HCT116 (cell line): Measurements from ENCODE around the gene LHPP. TPM values are rescaled to one million over a fixed set of nuclear protein-coding genes. Genes with fewer than 3 reads are reported as not detected.
A peak's percentile ranks its signal among the peaks of the same experiment; 100 is the strongest.

ENCODE experiments used
- ATAC-seq: fragments of 200-7000 bp; cut with Tn5 transposase; 2 replicates; pipeline ENCODE4 v1.9.1; 2020; ENCODE audit warnings: mild to moderate bottlenecking, moderate library complexity
- BruUV-seq: library from RNA; stranded (reverse); fragments of 400-500 nt; replicated peaks from 2 replicates; lab custom pipeline; 2021; lab: Mats Ljungman, UMichigan
- CTCF ChIA-PET: fragments of 300-600 bp; sonication (Branson Sonifier 250); formaldehyde crosslinking; loops from one replicate; lab custom pipeline; 2021; ENCODE audit warnings: antibody characterized with exemption; lab: Charles Lee
- POLR2A ChIA-PET: fragments of 300-600, 350-600 bp; sonication (Branson Sonifier 250); formaldehyde crosslinking; loops from one replicate; lab custom pipeline; 2021; ENCODE audit warnings: antibody characterized with exemption; lab: Charles Lee
- RAD21 ChIA-PET, 2 experiments: fragments of 300-600 bp; sonication (Branson Sonifier 250); formaldehyde crosslinking; loops; one replicate each; lab custom pipeline; 2023; ENCODE audit warnings: low total read pairs in 2 of 2; ENCODE audit not compliant: uncharacterized antibody in 2 of 2, unreplicated experiment in 2 of 2, low non-redundant PET in 1 of 2; lab: Charles Lee
- DNase-seq: peaks from one replicate; pipeline ENCODE4 v3.0.0-alpha.2; 2010; ENCODE audit warnings: low read depth, low spot score
- H2AFZ ChIP-seq: fragments of 200-600 bp; shearing (Covaris generic), sonication (generic); 2 replicates; pipeline ENCODE4 v1.6.1; 2017; ENCODE audit warnings: low read depth, mixed run types, mixed read lengths, antibody characterized with exemption, low read length; ENCODE audit not compliant: poor library complexity, severe bottlenecking
- H3K27ac ChIP-seq: 2 replicates; pipeline ENCODE4 v1.5.1; 2012; ENCODE audit warnings: low read depth, low read length
- H3K27me3 ChIP-seq: fragments of 200-600 bp; sonication (generic); 2 replicates; pipeline ENCODE4 v1.6.1; 2016; ENCODE audit warnings: mixed run types, low read length, mixed read lengths; ENCODE audit not compliant: insufficient read depth
- H3K36me3 ChIP-seq, 2 experiments: fragments of 200-500 bp in 1 of 2; fragments of 200-600 bp in 1 of 2; sonication (Bioruptor generic) in 1 of 2; sonication (generic) in 1 of 2; 2 replicates each; pipeline versions ENCODE4 v1.5.1 to v1.6.1; 2014 to 2016; ENCODE audit warnings: low read length in 2 of 2, inconsistent platforms in 1 of 2, mixed read lengths in 1 of 2, mixed run types in 1 of 2; ENCODE audit not compliant: insufficient read depth in 2 of 2, control insufficient read depth in 1 of 2
- H3K4me1 ChIP-seq, 2 experiments: fragments of 200-600 bp in 1 of 2; sonication (generic) in 1 of 2; 2 replicates each; pipeline versions ENCODE4 v1.5.1 to v1.6.1; 2012 to 2017; ENCODE audit warnings: low read length in 2 of 2, inconsistent platforms in 1 of 2, mild to moderate bottlenecking in 1 of 2, mixed read lengths in 1 of 2, mixed run types in 1 of 2, moderate library complexity in 1 of 2; ENCODE audit not compliant: insufficient read depth in 2 of 2, control insufficient read depth in 1 of 2
- H3K4me2 ChIP-seq: fragments of 200-600 bp; sonication (generic); 2 replicates; pipeline ENCODE4 v1.6.1; 2017; ENCODE audit warnings: mixed run types, low read length, mixed read lengths
- H3K4me3 ChIP-seq, 2 experiments: fragments of 200-600 bp in 1 of 2; sonication (generic) in 1 of 2; replicated peaks in 1 of 2; 2 replicates each; pipeline ENCODE4 v1.5.1; 2011 to 2016; ENCODE audit warnings: low read length in 2 of 2, control low read depth in 1 of 2, low read depth in 1 of 2, mild to moderate bottlenecking in 1 of 2, mixed read lengths in 1 of 2, mixed run types in 1 of 2
- H3K79me2 ChIP-seq: fragments of 200-600 bp; sonication (generic); 2 replicates; pipeline ENCODE4 v1.6.1; 2017; ENCODE audit warnings: mild to moderate bottlenecking, mixed run types, low read length, moderate library complexity, mixed read lengths; ENCODE audit not compliant: insufficient read depth
- H3K9ac ChIP-seq: fragments of 200-600 bp; sonication (generic); 2 replicates; pipeline ENCODE4 v1.6.1; 2016; ENCODE audit warnings: low read length, mixed read lengths
- H3K9me2 ChIP-seq: fragments of 200-600 bp; sonication (generic), shearing (Covaris generic); 2 replicates; pipeline ENCODE4 v1.6.1; 2017; ENCODE audit warnings: mixed run types, mild to moderate bottlenecking, moderate library complexity; ENCODE audit not compliant: insufficient read depth
- H3K9me3 ChIP-seq, 2 experiments: fragments of 200-500 bp in 1 of 2; fragments of 200-600 bp in 1 of 2; sonication (Bioruptor generic) in 1 of 2; sonication (generic) in 1 of 2; 2 replicates each; pipeline ENCODE4 v1.6.1; 2014 to 2017; ENCODE audit warnings: low read length in 2 of 2, mixed read lengths in 2 of 2, inconsistent platforms in 1 of 2, low read depth in 1 of 2, mild to moderate bottlenecking in 1 of 2, mixed run types in 1 of 2, moderate library complexity in 1 of 2; ENCODE audit not compliant: control insufficient read depth in 1 of 2, insufficient read depth in 1 of 2
- H4K20me1 ChIP-seq: fragments of 200-600 bp; sonication (generic), shearing (Covaris generic); 2 replicates; pipeline ENCODE4 v1.6.1; 2017; ENCODE audit warnings: mixed run types, mild to moderate bottlenecking, moderate library complexity; ENCODE audit not compliant: insufficient read depth
- ATF3 ChIP-seq: IDR thresholded peaks from 2 replicates; pipeline ENCODE4 v1.6.1; 2012
- CBX3 ChIP-seq: IDR thresholded peaks from 2 replicates; pipeline ENCODE4 v1.6.1; 2012; ENCODE audit warnings: low read depth
- CEBPB ChIP-seq: IDR thresholded peaks from 2 replicates; pipeline ENCODE4 v1.6.1; 2012; ENCODE audit warnings: low read depth
- ELF1 ChIP-seq: IDR thresholded peaks from 2 replicates; pipeline ENCODE4 v1.6.1; 2012; ENCODE audit warnings: low read depth, borderline replicate concordance
- FOSL1 ChIP-seq: IDR thresholded peaks from 2 replicates; pipeline ENCODE4 v1.6.1; 2012; ENCODE audit warnings: low read depth
- POLR2A ChIP-seq: IDR thresholded peaks from 2 replicates; pipeline ENCODE4 v1.7.0; 2011; ENCODE audit warnings: borderline replicate concordance; ENCODE audit not compliant: insufficient read depth, insufficient read length; ENCODE audit errors: extremely low read depth
- POLR2AphosphoS5 ChIP-seq: IDR thresholded peaks from 2 replicates; pipeline ENCODE4 v1.6.1; 2011; ENCODE audit warnings: mild to moderate bottlenecking, low read depth, low read length, moderate library complexity
- RAD21 ChIP-seq: IDR thresholded peaks from 2 replicates; pipeline ENCODE4 v1.6.1; 2012; ENCODE audit warnings: low read depth, mild to moderate bottlenecking
- REST ChIP-seq: IDR thresholded peaks from 2 replicates; pipeline ENCODE4 v1.6.1; 2012; ENCODE audit warnings: low read depth
- SIN3A ChIP-seq: IDR thresholded peaks from 2 replicates; pipeline ENCODE4 v1.6.1; 2012; ENCODE audit warnings: low read depth
- TCF7L2 ChIP-seq: IDR thresholded peaks from 2 replicates; pipeline ENCODE4 v1.7.0; 2011; ENCODE audit warnings: borderline replicate concordance, inconsistent platforms; ENCODE audit not compliant: insufficient read depth, insufficient read length; ENCODE audit errors: extremely low read depth
- YY1 ChIP-seq: IDR thresholded peaks from 2 replicates; pipeline ENCODE4 v1.6.1; 2011; ENCODE audit warnings: low read length, low read depth, moderate library complexity, mild to moderate bottlenecking; ENCODE audit not compliant: insufficient replicate concordance; ENCODE audit errors: extremely low read depth
- ZBTB33 ChIP-seq: IDR thresholded peaks from 2 replicates; pipeline ENCODE4 v1.6.1; 2011; ENCODE audit warnings: mild to moderate bottlenecking, low read length, moderate library complexity; ENCODE audit not compliant: insufficient replicate concordance; ENCODE audit errors: extremely low read depth
- ZFX ChIP-seq: fragments of 450-650 bp; IDR thresholded peaks from 2 replicates; pipeline ENCODE4 v1.6.1; 2017
- ZNF274 ChIP-seq: fragments of 200-500 bp; sonication (Bioruptor generic); IDR thresholded peaks from 2 replicates; pipeline ENCODE4 v1.6.1; 2014; ENCODE audit warnings: mild to moderate bottlenecking, low read depth, low read length, inconsistent platforms
- intact Hi-C: fragments of 100-400 bp; cut with micrococcal nuclease; formaldehyde crosslinking; loops from 2 replicates; pipeline ENCODE4 v1.10.0; 2022
- total RNA-seq: library from RNA; stranded (reverse); gene quantifications from one replicate; pipeline ENCODE4 v1.2.1, GENCODE V29; 2021; ENCODE audit not compliant: unreplicated experiment

Gene LHPP
- total RNA-seq, 1 experiment from 2014 or later = 45.8 TPM

GRCh38 chr10:124460144-124460543 lies 1.5 kb upstream of the LHPP start (continued):
- TF ChIP-seq YY1 (no peak), ZFX (no peak), REST (no peak)
- TF ChIP-seq, all 23 proteins: peak for 0

- no peaks in the 10 kb centered on the region for H3K36me3 ChIP-seq
- no peaks in the 10 kb centered on the region for H3K9me2 ChIP-seq
- H3K4me3 ChIP-seq = peak overlapping the region; percentile 66 to 85
- DNase-seq (no peak), ATAC-seq (peak; percentile 2; the same call in 1 of the 2 replicates)
- ChIA-PET CTCF (interaction anchor here (1.2 to 1.9 kb wide), 2 partner anchors 59 to 279 kb away, joined by 6 to 7 read pairs; no protein-coding TSS in a partner anchor), POLR2A (interaction anchor here (1.2 to 2.0 kb wide), 2 partner anchors 43 to 467 kb away, joined by 3 to 10 read pairs; partner anchors contain the start of gene OAT), RAD21 (no interaction called here)
- peak overlapping the region; percentile 63 for H3K9ac ChIP-seq
- no peaks in the 10 kb centered on the region for H3K27me3 ChIP-seq
- no TSS peak for BruUV-seq
- intact Hi-C loops = no loop called here
- peaks cover 5% of the 10 kb centered on the region; the same call in 1 of the 2 replicates for H3K79me2 ChIP-seq
- peak overlapping the region; percentile 69; the same call in 1 of the 2 replicates for H3K27ac ChIP-seq
- peaks cover 6 to 34% of the 10 kb centered on the region in 2 experiments; a peak in 3 of 4 replicates for H3K4me1 ChIP-seq
- H2AFZ ChIP-seq = no peak overlapping the region
- no peaks in the 10 kb centered on the region for H4K20me1 ChIP-seq
- no peaks in the 10 kb centered on the region for H3K9me3 ChIP-seq
- peak overlapping the region; percentile 73 for H3K4me2 ChIP-seq
- TF ChIP-seq TCF7L2 = no peak
- no peak for TF ChIP-seq REST
- no peak for TF ChIP-seq ZBTB33
- no peak for TF ChIP-seq ZFX
- no peak for TF ChIP-seq SIN3A
- TF ChIP-seq RAD21 = no peak
- no peak for TF ChIP-seq ELF1
- TF ChIP-seq ZNF274 = no peak
- TF ChIP-seq ATF3 = no peak
- TF ChIP-seq POLR2A = no peak
- no peak for TF ChIP-seq CBX3
- no peak for TF ChIP-seq CEBPB
- no peak for TF ChIP-seq FOSL1
- TF ChIP-seq POLR2AphosphoS5 = no peak
Measured at GRCh38 chr10:124462348-124462695, 699 bp downstream of the LHPP start.
